HG03469 (cell line): Measurements from ENCODE around the gene WASHC4.
A peak's percentile ranks its signal among the peaks of the same experiment; 100 is the strongest.

Source experiments
- ATAC-seq: cut with Tn5 transposase; IDR thresholded peaks from one replicate; pipeline ENCODE4 v1.9.1; 2021; ENCODE audit warnings: mild to moderate bottlenecking, moderate library complexity, moderate number of reproducible peaks; ENCODE audit not compliant: unreplicated experiment

The WASHC4 gene

GRCh38 chr12:105107494-105108371, at the start of gene WASHC4:
Gene WASHC4 (plus strand): TSS chr12:105107731. CDS start chr12:105107801, 70 bp downstream.
- peak; percentile 63 for ATAC-seq

GRCh38 chr12:105060715-105061378, 46.7 kb upstream of the WASHC4 start:
- no peak for ATAC-seq

- ATAC-seq = no peak
These were observed 42.9 kb upstream of the WASHC4 start for GRCh38 chr12:105064564-105065178.

GRCh38 chr12:105067511-105068031, 40.0 kb upstream of the WASHC4 start:
- ATAC-seq = no peak

- ATAC-seq = no peak
These were observed 37.4 kb upstream of the WASHC4 start for GRCh38 chr12:105069936-105070702.

GRCh38 chr12:105071981-105072380, 35.5 kb upstream of the WASHC4 start:
- no peak for ATAC-seq

GRCh38 chr12:105072888-105073488, 34.5 kb upstream of the WASHC4 start:
- no peak for ATAC-seq

GRCh38 chr12:105076098-105076497, 31.4 kb upstream of the WASHC4 start:
- no peak for ATAC-seq

- no peak for ATAC-seq
These were observed 30.6 kb upstream of the WASHC4 start for GRCh38 chr12:105076913-105077312.

GRCh38 chr12:105077435-105077834, 30.1 kb upstream of the WASHC4 start:
- no peak for ATAC-seq

GRCh38 chr12:105078712-105079570, 28.6 kb upstream of the WASHC4 start:
- ATAC-seq = no peak

- no peak for ATAC-seq
These were observed 24.5 kb upstream of the WASHC4 start for GRCh38 chr12:105083031-105083430.

- ATAC-seq = no peak
These were observed 23.9 kb upstream of the WASHC4 start for GRCh38 chr12:105083551-105084105.

- no peak for ATAC-seq
These were observed 23.0 kb upstream of the WASHC4 start, which contains the start of gene ALDH1L2 for GRCh38 chr12:105084251-105085250. Gene ALDH1L2 (minus strand): TSS chr12:105084458. CDS start chr12:105084436, 22 bp downstream.

- no peak for ATAC-seq
These were observed 22.0 kb upstream of the WASHC4 start for GRCh38 chr12:105085501-105085900.

GRCh38 chr12:105089817-105090216, 17.7 kb upstream of the WASHC4 start:
- no peak for ATAC-seq

GRCh38 chr12:105090361-105090760, 17.2 kb upstream of the WASHC4 start:
- no peak for ATAC-seq
